Hindlimb muscle (tissue), 1 donor: ENCODE data around the gene PAWR. TPM values are rescaled to one million over a fixed set of nuclear protein-coding genes. Genes with fewer than 3 reads are reported as not detected.
"Not testable (repeated sequence)": the region's sequence is repeated elsewhere in the genome, so short reads cannot be mapped to it uniquely, and the experiment has no call there.

Experiments
- DNase-seq: peaks from one replicate; pipeline ENCODE4 v3.0.0-alpha.2; 2013
- polyA plus RNA-seq: library from polyadenylated mRNA; unstranded; fragments of 120-200 nt; gene quantifications from one replicate; pipeline ENCODE4 v1.2.1, GENCODE V29; 2013; ENCODE audit not compliant: insufficient read length

PAWR gene
- polyA plus RNA-seq, 1 donor: 9.6 TPM

GRCh38 chr12:79587368-79587767, 103.4 kb downstream of the PAWR start:
- DNase-seq: no peak

DNA sequence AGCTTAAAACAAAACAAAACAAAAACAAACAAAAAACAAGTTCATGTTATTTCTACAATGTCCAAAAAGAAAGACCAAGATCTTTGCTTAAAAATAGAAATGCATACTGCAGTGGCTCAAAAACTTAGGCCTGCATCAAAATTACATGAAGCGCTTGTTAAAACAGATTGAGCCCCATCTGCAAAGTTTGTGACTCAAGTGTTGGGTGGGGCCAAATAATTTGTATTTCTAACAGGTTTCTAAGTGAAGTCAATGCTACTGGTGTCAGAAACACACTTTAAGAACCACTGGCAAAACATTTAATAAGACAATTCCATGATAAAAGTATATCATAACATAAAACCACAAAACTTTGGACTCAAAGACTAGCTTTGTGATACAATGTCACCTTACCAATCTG, 105.6 kb downstream of the PAWR start:
- no peak for DNase-seq

DNA sequence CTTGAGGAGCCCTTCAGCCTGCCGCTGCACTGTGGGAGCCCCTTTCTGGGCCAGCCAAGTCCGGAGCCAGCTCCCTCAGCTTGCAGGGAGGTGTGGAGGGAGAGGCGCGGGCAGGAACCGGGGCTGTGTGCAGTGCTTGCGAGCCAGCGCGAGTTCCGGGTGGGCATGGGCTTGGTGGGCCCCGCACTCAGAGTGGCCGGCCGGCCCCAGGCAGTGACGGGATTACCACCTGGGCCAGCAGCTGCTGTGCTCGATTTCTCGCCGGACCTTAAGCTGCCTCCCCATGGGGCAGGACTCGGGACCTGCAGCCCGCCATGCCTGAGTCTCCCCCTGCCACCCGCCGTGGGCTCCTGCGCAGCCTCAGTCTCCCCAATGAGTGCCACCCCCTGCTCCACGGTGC, 116.9 kb downstream of the PAWR start:
- no peak for DNase-seq

DNA sequence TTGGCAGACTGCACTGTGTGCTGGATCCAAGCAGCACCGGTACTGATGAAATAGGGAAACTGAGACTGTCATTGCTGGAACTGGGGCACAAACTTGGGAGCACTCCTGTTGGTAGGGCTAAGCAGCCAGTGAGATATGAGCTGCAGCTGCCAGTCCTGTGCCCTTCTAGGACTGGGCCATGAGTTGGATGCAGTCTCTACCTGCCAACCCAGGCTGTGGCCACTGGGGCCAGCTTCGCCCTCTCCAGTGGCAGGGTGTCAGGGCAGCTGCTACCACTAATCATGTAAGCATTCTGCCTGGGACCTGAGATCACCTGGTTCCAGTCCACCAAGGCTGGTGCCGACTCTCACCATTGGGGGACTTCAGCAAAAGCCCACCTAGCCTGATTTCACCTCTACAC, 121.1 kb downstream of the PAWR start:
- no peak for DNase-seq

DNA sequence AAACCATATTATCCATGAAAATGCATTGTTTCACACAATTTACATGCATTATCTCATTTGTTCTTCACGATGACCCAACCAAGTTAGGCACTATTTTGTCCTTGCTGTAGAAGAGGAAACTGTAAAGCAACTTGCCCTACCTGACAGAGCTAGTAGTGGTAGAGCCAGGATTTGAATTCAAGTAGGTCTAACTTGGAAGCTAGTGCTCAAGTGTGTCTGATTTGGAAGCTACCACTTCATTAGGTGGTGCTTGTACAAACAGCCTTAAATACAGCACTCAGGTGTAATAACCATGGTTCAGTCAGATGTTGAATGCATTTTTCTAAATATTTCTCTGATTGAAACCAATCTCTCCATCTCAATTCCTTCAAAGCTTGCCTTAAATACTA, 123.6 kb downstream of the PAWR start:
- no peak for DNase-seq

GRCh38 chr12:79566452-79567174, 124.2 kb downstream of the PAWR start:
- DNase-seq: no peak

- not testable (repeated sequence) for DNase-seq
Measured at GRCh38 chr12:79564727-79565350, 125.9 kb downstream of the PAWR start.

DNA sequence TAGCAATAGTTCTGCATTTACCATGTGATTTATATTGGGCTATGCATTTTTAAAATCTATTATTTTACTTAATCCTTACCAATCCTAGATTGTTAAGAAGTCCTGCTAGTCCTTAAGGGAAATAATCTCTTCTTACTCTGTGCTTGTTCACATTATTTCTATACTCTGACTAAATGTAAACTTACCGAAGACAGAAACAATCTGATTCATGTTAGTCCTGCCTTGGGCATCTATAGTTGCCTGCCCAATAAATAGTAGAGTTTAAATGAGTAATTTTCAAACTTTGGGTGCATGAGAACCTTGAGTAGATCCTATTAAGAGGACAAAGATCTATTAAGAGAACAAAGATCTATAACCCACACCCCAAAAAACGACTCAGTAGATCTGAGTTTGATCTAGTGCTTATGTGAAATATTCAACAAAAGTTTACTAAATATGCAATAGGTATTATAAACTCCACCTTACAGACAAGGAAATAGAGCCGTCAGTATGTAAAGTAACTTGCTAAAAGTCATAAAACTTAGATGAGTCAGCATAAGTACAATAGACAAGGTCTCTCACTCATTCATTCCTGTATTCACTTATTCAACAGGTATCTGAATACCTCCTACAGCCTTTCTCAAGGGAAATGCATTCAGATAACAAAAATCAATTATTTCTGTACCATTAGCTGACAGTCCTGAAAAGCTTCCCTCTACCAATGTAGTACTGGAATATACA, 127.6 kb downstream of the PAWR start:
- DNase-seq: no peak

- no peak for DNase-seq
Measured at GRCh38 chr12:79561401-79562132, 129.2 kb downstream of the PAWR start.

DNA sequence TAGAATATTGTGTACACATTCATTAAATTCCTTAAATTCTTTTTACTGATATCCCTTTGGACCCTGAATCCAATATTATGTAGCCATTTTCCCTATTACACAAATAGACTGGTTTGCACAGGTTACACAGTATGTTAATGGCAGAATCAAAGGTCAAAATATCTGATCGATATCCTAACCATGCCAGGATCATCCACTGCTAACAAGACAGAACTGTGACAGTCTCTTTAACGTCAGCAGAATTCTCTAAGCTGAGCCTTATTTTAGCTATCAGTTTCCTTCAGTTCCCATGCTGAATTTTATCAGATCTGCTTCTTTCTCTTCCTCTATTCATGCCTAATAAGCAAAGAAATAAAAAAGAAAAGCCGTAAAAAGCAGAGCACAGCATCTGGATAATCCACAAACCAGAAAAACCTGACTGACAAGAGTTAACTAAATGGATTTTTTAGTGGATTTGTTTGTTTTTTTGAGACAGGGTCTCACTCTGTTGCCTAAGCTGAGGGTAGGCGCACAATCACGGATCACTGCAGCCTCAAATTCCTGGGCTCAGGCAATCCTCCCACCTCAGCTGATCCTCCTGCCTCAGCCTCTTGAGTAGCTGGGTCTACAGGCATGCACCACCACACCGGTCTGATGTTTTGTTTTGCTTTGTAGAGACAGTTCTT, 130.4 kb downstream of the PAWR start:
- no peak for DNase-seq

DNA sequence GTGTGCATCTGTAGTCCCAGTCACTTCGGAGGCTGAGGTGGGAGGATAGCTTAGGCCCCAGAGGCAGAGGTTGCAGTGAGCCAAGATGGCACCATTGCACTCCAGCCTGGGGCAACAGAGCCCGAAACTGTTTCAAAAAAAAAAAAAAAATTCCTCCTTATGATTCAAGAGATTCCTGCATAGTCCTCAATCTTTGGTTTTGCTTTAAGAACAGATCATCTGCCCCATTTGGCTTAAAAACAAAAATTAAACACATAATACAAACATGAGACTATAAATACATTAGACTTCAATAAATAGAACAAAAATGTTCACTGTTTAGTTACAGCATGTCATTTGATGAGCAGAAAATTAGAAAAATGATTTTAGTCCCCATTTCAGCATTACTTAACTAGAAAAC, 131.2 kb downstream of the PAWR start:
- no peak for DNase-seq

DNA sequence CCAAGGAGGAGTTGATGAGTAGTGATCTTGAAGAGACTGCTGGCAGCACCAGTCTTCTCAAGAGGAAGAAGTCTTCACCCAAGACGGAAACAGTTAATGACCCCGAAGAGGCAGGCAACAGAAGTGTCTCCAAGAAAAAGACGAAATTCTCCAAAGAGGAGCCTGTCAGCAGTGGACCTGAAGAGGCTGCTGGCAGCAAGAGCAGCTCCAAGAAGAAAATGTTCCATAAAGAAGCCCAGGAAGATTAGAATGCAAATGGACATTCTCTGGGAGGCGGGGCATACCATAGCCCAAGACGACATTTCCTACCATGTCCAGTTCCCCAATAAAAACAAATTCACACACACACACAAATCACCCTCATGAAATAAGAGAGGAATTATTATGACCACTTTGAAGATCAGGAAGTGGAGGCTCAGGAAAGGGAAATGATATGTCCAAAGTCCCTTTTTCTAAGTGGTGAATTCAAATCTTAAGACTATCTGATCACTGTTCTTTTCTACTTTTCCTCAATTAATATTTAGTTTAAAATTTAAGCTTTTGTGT, 131.8 kb downstream of the PAWR start:
- DNase-seq: no peak

GRCh38 chr12:79557690-79558315, 133.0 kb downstream of the PAWR start:
- peak; percentile 54 for DNase-seq

- DNase-seq: peak; percentile 45
Measured at GRCh38 chr12:79555028-79555925, 135.5 kb downstream of the PAWR start.

DNA sequence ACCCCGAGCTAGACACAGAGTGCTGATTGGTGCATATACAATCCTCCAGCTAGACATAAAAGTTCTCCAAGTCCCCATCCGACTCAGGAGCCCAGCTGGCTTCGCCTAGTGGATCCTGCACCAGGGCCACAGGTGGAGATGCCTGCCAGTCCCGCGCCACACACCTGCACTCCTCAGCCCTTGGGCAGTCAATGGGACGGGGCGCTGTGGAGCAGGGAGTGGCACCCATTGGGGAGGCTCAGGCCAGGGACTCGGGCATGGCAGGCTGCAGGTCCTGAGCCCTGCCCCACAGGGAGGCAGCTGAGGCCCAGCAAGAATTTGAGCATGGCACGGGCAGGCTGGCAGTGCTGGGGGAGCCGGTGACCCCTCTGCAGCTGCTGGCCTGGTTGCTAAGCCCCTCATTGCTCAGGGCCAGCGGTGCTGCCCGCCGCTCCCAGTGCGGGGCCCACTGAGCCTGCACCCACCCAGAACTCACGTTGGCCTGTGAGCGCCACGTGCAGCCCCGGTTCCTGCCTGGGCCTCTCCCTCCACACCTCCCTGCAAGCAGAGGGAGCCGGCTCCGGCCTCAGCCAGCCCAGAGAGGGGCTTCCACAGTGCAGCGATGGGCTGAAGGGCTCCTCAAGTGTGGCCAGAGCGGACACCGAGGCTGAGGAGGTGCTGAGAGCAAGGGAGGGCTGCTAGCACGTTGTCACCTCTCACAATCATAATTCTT, 136.7 kb downstream of the PAWR start:
- DNase-seq: no peak

DNA sequence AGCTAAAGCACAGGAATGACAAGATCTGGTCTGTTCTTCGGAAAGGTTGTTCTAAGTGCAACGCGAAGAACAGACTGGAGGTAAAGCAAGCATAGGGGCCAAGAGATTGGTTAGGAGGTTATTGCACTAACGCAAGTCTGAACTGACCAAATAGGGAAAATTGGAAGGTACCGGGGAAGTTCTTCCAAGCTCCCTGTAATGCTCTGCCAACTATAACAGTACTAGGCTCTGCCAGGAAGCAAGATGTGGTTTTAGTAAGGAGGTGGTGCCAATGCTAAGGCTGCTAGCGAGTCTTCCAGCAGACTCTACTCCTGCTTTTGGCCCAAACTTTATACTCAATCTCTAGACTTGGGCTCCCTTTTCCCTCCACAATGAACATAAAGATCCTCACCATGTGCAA, 138.6 kb downstream of the PAWR start:
- no peak for DNase-seq

DNA sequence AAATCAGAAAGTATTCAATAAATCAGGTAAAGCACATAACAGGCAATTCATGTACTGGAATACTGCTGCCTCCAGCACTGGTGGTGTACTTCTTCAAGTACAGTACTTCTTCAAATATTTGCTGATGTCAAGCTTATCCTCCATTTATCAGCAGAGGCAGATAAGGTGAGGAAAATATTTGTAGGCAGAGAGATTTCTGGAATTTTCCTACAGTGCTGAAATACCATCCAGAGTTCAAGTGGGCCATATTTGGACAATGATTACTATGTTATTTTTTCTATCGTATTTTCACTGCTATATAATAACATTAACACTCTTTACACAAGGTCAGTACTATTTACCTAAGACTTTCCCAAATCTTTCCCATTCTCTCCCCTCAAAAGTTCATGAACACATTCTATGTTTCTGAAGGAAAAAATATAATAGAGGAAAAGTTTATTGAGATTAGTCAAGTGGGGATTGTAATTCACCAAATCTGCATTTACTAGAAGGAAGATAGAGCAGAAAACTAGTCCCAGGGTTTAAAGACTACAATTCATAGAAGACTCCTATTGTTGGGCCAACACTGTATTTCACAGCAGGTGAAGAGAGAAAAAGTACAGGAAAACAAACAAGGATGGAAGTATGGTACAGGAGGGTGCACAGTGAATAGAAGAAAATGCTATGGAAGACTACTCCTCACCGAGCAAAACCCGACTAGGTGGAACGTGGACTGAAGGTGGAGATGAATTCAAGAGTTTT, 141.1 kb downstream of the PAWR start:
- DNase-seq: no peak

- DNase-seq: no peak
Measured at GRCh38 chr12:79548610-79548924, 142.2 kb downstream of the PAWR start.
